ENCODE data around the gene KLHL1.

The KLHL1 gene

DNA sequence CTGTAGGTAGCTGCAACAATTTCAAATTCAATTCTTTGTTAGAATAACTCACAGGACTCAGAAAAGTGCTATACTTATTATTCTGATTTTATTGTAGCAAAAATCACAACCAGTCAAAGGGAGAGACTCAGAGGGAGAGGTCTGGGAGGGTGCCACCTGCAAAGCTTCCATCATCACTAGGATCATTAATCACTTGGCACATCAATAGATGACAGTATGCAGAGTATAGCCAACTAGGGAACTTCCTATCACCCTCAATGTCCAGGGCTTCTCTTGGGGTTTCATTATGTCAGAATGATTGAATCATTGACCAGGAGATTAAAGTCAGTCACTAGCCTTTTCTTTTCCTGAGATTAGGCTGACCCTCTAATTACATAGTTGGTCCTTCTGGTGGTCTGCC is 432.0 kb downstream of the KLHL1 start:
- no peak for DNase-seq

DNA sequence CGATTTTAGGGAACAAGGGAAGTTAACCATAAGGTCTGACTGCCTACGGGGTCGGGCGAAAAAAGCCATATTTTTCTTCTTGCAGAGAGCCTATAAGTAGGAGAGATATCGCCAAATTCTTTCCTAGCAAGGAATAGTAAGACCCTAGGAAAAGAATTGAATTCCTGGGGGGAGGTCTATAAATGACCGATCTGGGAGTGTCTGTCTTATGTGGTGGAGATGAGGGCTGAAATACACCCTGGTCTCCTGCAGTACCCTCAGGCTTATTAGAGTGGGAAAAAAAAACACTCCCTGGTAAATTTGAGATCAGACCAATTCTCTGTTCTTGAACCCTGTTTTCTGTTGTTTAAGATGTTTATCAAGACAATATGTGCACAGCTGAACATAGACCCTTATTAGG is 448.1 kb downstream of the KLHL1 start:
- no peak for DNase-seq

DNA sequence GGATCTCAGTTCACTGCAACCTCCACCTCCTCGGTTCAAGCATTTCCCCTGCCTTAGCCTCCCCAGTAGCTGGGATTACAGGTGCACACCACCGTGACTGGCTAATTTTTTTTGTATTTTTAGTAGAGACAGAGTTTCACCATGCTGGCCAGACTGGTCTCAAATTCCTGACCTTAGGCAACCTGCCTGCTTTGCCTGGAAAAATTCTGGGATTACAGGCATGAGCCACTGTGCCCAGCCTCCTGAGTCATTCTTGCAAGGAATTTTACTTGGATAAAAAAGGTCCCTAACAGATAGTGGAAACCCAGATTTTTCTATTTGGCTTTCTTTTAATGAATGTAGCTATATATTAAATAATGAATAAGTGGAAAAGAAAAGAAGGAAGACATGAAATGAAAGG is 450.6 kb downstream of the KLHL1 start:
- no peak for DNase-seq

DNA sequence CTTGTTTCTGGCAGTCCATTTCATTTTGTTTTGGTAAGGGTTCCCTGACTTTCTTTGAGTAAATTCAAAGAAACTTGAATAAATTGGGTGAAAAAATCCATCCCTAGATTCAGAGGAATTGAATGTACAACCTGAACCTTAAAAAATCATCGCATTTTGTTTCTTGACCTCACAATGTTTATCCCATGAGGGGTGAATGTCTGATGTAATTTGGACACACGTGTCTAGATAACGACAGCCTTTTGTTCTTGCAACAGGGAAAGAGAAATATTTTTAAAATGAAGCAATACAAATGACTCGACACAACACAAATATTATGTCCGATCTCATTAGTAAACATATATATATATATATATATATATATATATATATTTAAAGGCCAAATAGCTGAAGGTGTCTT is 453.9 kb downstream of the KLHL1 start:
- no peak for DNase-seq

Measured in NCI-H2081 treated with DMSO at 0.1 percent for 48 hours (cell line).